ENCODE results near the gene MRPS6. TPM values are rescaled to one million over a fixed set of nuclear protein-coding genes. Genes with fewer than 3 reads are reported as not detected.

MRPS6 gene
- total and polyA plus RNA-seq, 2 donors = 21.3 to 81.8 TPM

GRCh38 chr21:34122047-34122446 is 48.7 kb downstream of the MRPS6 start:
- no peaks in the 10 kb centered on the region for H3K9me3 ChIP-seq (ENCODE audit: control insufficient read depth in 2 of 2, insufficient read depth in 1 of 2, low read length in 1 of 2)
- no peak overlapping the region for H3K4me3 ChIP-seq (ENCODE audit: low read length in 2 of 2)
- H3K27me3 ChIP-seq (ENCODE audit: control insufficient read depth in 2 of 2, insufficient read depth in 1 of 2, low read length in 1 of 2) = no peaks in the 10 kb centered on the region
- 97% methylated on average over 2 of the region's 2 CpGs for WGBS
- peaks cover 0 to 10% of the 10 kb centered on the region in 2 donors for H3K36me3 ChIP-seq (ENCODE audit: control insufficient read depth in 2 of 2, insufficient read depth in 2 of 2, low read length in 1 of 2)
- DNase-seq (ENCODE audit: low read depth in 6 of 9, low spot score in 9 of 9) = no peak
- peaks cover 0 to 9% of the 10 kb centered on the region in 2 donors for H3K4me1 ChIP-seq (ENCODE audit: control insufficient read depth in 2 of 2, insufficient read depth in 2 of 2, low read length in 2 of 2)
- no peak overlapping the region for H3K27ac ChIP-seq (ENCODE audit: low read depth in 1 of 2, low read length in 1 of 2)

GRCh38 chr21:34123609-34124008 is 50.2 kb downstream of the MRPS6 start:
- Histone ChIP-seq H3K9me3 (ENCODE audit: control insufficient read depth in 2 of 2, insufficient read depth in 1 of 2, low read length in 1 of 2) (no peaks in the 10 kb centered on the region), H3K4me3 (ENCODE audit: low read length in 2 of 2) (no peak overlapping the region), H3K4me1 (ENCODE audit: control insufficient read depth in 2 of 2, insufficient read depth in 2 of 2, low read length in 2 of 2) (peaks cover 1 to 10% of the 10 kb centered on the region in 2 donors), H3K27ac (ENCODE audit: low read depth in 1 of 2, low read length in 1 of 2) (no peak overlapping the region), H3K36me3 (ENCODE audit: control insufficient read depth in 2 of 2, insufficient read depth in 2 of 2, low read length in 1 of 2) (peaks cover 3 to 10% of the 10 kb centered on the region in 2 donors), H3K27me3 (ENCODE audit: control insufficient read depth in 2 of 2, insufficient read depth in 1 of 2, low read length in 1 of 2) (no peaks in the 10 kb centered on the region)
- 97% methylated on average over 8 of the region's 8 CpGs for WGBS
- no peak for DNase-seq (ENCODE audit: low read depth in 6 of 9, low spot score in 9 of 9)

DNA sequence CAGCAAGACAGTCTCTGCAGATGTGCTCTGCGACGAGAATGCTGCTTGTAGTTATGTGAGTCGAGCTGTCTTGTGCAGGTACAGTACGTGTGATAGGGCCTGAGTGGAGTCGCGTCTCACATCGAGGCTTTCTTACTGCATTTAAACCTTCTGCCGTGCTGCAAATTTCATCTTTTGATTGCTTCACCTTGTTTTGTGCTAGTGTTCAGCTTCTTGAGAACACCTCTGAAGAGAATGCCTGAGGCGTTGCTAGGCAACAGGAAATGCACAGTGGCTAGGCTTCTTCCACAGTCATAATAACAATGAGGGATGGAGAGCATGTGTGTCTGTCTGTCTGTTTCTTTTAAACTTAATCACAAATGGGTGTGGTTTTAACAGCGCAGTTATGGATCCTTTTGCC is 52.9 kb downstream of the MRPS6 start:
- peak overlapping the region in 1 of 2 donors; percentile 50 for H3K27ac ChIP-seq (ENCODE audit: low read depth in 1 of 2, low read length in 1 of 2)
- H3K4me1 ChIP-seq (ENCODE audit: control insufficient read depth in 2 of 2, insufficient read depth in 2 of 2, low read length in 2 of 2) = peaks cover 21 to 37% of the 10 kb centered on the region in 2 donors
- H3K27me3 ChIP-seq (ENCODE audit: control insufficient read depth in 2 of 2, insufficient read depth in 1 of 2, low read length in 1 of 2) = no peaks in the 10 kb centered on the region
- DNase-seq (ENCODE audit: low read depth in 6 of 9, low spot score in 9 of 9) = peak in 5 of 9 donors; percentile 27 to 64 (median 40)
- WGBS = 91% methylated on average over 10 of the region's 10 CpGs
- no peak overlapping the region for H3K4me3 ChIP-seq (ENCODE audit: low read length in 2 of 2)
- no peaks in the 10 kb centered on the region for H3K9me3 ChIP-seq (ENCODE audit: control insufficient read depth in 2 of 2, insufficient read depth in 1 of 2, low read length in 1 of 2)
- H3K36me3 ChIP-seq (ENCODE audit: control insufficient read depth in 2 of 2, insufficient read depth in 2 of 2, low read length in 1 of 2) = peaks cover 3 to 10% of the 10 kb centered on the region in 2 donors

- Histone ChIP-seq H3K27me3 (ENCODE audit: control insufficient read depth in 2 of 2, insufficient read depth in 1 of 2, low read length in 1 of 2) (no peaks in the 10 kb centered on the region), H3K9me3 (ENCODE audit: control insufficient read depth in 2 of 2, insufficient read depth in 1 of 2, low read length in 1 of 2) (no peaks in the 10 kb centered on the region), H3K4me3 (ENCODE audit: low read length in 2 of 2) (no peak overlapping the region), H3K27ac (ENCODE audit: low read depth in 1 of 2, low read length in 1 of 2) (no peak overlapping the region), H3K36me3 (ENCODE audit: control insufficient read depth in 2 of 2, insufficient read depth in 2 of 2, low read length in 1 of 2) (peaks cover 3 to 10% of the 10 kb centered on the region in 2 donors), H3K4me1 (ENCODE audit: control insufficient read depth in 2 of 2, insufficient read depth in 2 of 2, low read length in 2 of 2) (peaks cover 25 to 41% of the 10 kb centered on the region in 2 donors)
- WGBS = 89% methylated on average over 5 of the region's 5 CpGs
- DNase-seq (ENCODE audit: low read depth in 6 of 9, low spot score in 9 of 9) = no peak
Measured at GRCh38 chr21:34126691-34127090, 53.3 kb downstream of the MRPS6 start.

DNA sequence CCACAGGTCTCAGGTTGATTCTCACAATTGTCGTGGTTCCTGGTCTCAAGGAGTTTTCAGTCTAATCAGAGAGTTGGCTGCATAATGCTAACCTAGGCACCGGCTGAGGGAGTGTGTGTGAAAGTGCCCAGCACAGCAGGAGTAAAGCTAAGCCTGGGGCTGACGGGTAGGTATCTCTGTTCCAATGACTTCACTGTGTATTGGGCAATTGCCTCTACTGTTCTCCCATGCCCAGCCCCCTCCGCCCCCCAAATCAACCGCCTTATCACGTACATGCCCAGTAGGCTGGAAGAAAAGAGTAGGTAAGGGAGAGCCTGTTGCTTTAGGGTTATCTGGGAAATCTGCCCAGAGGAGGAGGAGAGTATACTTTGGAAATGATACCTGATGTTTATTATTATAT is 54.7 kb downstream of the MRPS6 start:
- Histone ChIP-seq H3K27ac (ENCODE audit: low read depth in 1 of 2, low read length in 1 of 2) (no peak overlapping the region), H3K9me3 (ENCODE audit: control insufficient read depth in 2 of 2, insufficient read depth in 1 of 2, low read length in 1 of 2) (no peaks in the 10 kb centered on the region), H3K36me3 (ENCODE audit: control insufficient read depth in 2 of 2, insufficient read depth in 2 of 2, low read length in 1 of 2) (peaks cover 3 to 10% of the 10 kb centered on the region in 2 donors), H3K4me1 (ENCODE audit: control insufficient read depth in 2 of 2, insufficient read depth in 2 of 2, low read length in 2 of 2) (peaks cover 38 to 54% of the 10 kb centered on the region in 2 donors), H3K27me3 (ENCODE audit: control insufficient read depth in 2 of 2, insufficient read depth in 1 of 2, low read length in 1 of 2) (no peaks in the 10 kb centered on the region), H3K4me3 (ENCODE audit: low read length in 2 of 2) (no peak overlapping the region)
- WGBS = 95% methylated on average over 6 of the region's 6 CpGs
- DNase-seq (ENCODE audit: low read depth in 6 of 9, low spot score in 9 of 9) = no peak

- peaks cover 3 to 10% of the 10 kb centered on the region in 2 donors for H3K36me3 ChIP-seq (ENCODE audit: control insufficient read depth in 2 of 2, insufficient read depth in 2 of 2, low read length in 1 of 2)
- H3K9me3 ChIP-seq (ENCODE audit: control insufficient read depth in 2 of 2, insufficient read depth in 1 of 2, low read length in 1 of 2) = no peaks in the 10 kb centered on the region
- peaks cover 40 to 58% of the 10 kb centered on the region in 2 donors for H3K4me1 ChIP-seq (ENCODE audit: control insufficient read depth in 2 of 2, insufficient read depth in 2 of 2, low read length in 2 of 2)
- no peak overlapping the region for H3K4me3 ChIP-seq (ENCODE audit: low read length in 2 of 2)
- no peaks in the 10 kb centered on the region for H3K27me3 ChIP-seq (ENCODE audit: control insufficient read depth in 2 of 2, insufficient read depth in 1 of 2, low read length in 1 of 2)
- DNase-seq (ENCODE audit: low read depth in 6 of 9, low spot score in 9 of 9) = no peak
- peak overlapping the region; percentile 86 to 97 for H3K27ac ChIP-seq (ENCODE audit: low read depth in 1 of 2, low read length in 1 of 2)
- 94% methylated on average over 3 of the region's 3 CpGs for WGBS
Measured at GRCh38 chr21:34128674-34129038, 55.3 kb downstream of the MRPS6 start.

GRCh38 chr21:34129039-34129891 is 55.9 kb downstream of the MRPS6 start:
- H3K4me1 ChIP-seq (ENCODE audit: control insufficient read depth in 2 of 2, insufficient read depth in 2 of 2, low read length in 2 of 2) = peaks cover 40 to 57% of the 10 kb centered on the region in 2 donors
- peak overlapping the region in 1 of 2 donors; percentile 10 for H3K4me3 ChIP-seq (ENCODE audit: low read length in 2 of 2)
- 72% methylated on average over 17 of the region's 17 CpGs for WGBS

DNA sequence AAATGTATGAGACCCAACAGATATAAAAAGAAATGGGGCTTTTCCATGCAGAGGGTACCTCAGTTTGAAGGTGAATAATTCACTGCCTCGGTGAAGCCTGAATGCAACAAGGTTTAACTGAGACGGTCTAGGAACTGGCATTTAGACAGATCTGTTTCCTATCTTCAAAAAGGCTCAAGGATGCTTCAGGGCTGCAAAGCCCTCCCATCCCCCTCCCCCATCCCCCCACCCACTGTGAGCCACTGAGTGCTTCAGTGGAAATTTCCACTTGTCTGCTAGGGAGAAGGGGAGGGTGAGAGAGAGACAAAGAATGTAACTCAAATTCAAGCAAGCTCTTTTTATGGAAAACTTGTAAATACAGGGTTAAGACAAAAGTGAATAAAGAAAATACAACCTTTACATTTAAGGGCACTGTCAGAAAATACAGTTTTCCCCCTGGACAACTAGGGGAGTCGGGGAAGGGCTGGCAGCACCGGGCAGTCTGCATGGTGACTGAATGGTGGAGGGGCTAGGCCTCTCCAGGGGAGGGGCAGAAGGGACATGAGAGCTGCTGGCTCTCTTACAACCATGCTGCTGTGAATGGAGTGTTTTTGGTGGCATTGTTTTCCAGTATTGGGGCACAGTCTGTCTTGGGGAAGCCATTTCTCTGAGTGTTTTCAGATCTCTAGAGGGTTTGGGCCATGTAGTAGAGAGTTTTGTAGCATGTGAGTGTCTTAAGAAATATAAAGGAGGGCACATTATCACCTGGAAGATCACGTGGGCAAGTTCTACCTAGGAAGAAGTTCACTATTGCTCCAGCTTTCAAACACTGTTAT is 56.7 kb downstream of the MRPS6 start:
- DNase-seq (ENCODE audit: low read depth in 6 of 9, low spot score in 9 of 9) = peak; percentile 40 to 84 (median 71)
- H3K4me1 ChIP-seq (ENCODE audit: control insufficient read depth in 2 of 2, insufficient read depth in 2 of 2, low read length in 2 of 2) = peaks cover 40 to 57% of the 10 kb centered on the region in 2 donors
- peaks cover 3 to 8% of the 10 kb centered on the region in 2 donors for H3K36me3 ChIP-seq (ENCODE audit: control insufficient read depth in 2 of 2, insufficient read depth in 2 of 2, low read length in 1 of 2)
- no peaks in the 10 kb centered on the region for H3K27me3 ChIP-seq (ENCODE audit: control insufficient read depth in 2 of 2, insufficient read depth in 1 of 2, low read length in 1 of 2)
- H3K4me3 ChIP-seq (ENCODE audit: low read length in 2 of 2) = peak overlapping the region in 1 of 2 donors; percentile 10
- WGBS = 65% methylated on average over 5 of the region's 5 CpGs
- H3K9me3 ChIP-seq (ENCODE audit: control insufficient read depth in 2 of 2, insufficient read depth in 1 of 2, low read length in 1 of 2) = no peaks in the 10 kb centered on the region
- peak overlapping the region; percentile 86 to 97 for H3K27ac ChIP-seq (ENCODE audit: low read depth in 1 of 2, low read length in 1 of 2)

More at GRCh38 chr21:34129039-34129891, 55.9 kb downstream of the MRPS6 start:
- DNase-seq (ENCODE audit: low read depth in 6 of 9, low spot score in 9 of 9) = peak; percentile 39 to 88 (median 64)
- peaks cover 3 to 10% of the 10 kb centered on the region in 2 donors for H3K36me3 ChIP-seq (ENCODE audit: control insufficient read depth in 2 of 2, insufficient read depth in 2 of 2, low read length in 1 of 2)
- peak overlapping the region; percentile 86 to 97 for H3K27ac ChIP-seq (ENCODE audit: low read depth in 1 of 2, low read length in 1 of 2)
- H3K27me3 ChIP-seq (ENCODE audit: control insufficient read depth in 2 of 2, insufficient read depth in 1 of 2, low read length in 1 of 2) = no peaks in the 10 kb centered on the region
- H3K9me3 ChIP-seq (ENCODE audit: control insufficient read depth in 2 of 2, insufficient read depth in 1 of 2, low read length in 1 of 2) = no peaks in the 10 kb centered on the region

- Histone ChIP-seq H3K4me1 (ENCODE audit: control insufficient read depth in 2 of 2, insufficient read depth in 2 of 2, low read length in 2 of 2) (peaks cover 40 to 57% of the 10 kb centered on the region in 2 donors), H3K4me3 (ENCODE audit: low read length in 2 of 2) (no peak overlapping the region), H3K9me3 (ENCODE audit: control insufficient read depth in 2 of 2, insufficient read depth in 1 of 2, low read length in 1 of 2) (no peaks in the 10 kb centered on the region), H3K27ac (ENCODE audit: low read depth in 1 of 2, low read length in 1 of 2) (peak overlapping the region; percentile 86 to 97), H3K27me3 (ENCODE audit: control insufficient read depth in 2 of 2, insufficient read depth in 1 of 2, low read length in 1 of 2) (no peaks in the 10 kb centered on the region), H3K36me3 (ENCODE audit: control insufficient read depth in 2 of 2, insufficient read depth in 2 of 2, low read length in 1 of 2) (peaks cover 3 to 4% of the 10 kb centered on the region in 2 donors)
- no peak for DNase-seq (ENCODE audit: low read depth in 6 of 9, low spot score in 9 of 9)
- 50% methylated on average over 2 of the region's 2 CpGs for WGBS
Measured at GRCh38 chr21:34130716-34130985, 57.3 kb downstream of the MRPS6 start.

Data from thymus (tissue), 11 donors.